Upper lobe of left lung (tissue), 4 donors: Measurements from ENCODE around the gene ZFHX3.

Source experiments
- POLR2A ChIP-seq, 4 donors: fragments of 450-650 bp; IDR thresholded peaks; one replicate each; pipeline ENCODE4 v1.5.1; 2016 to 2017; ENCODE audit warnings: antibody characterized with exemption in 4 of 4, mild to moderate bottlenecking in 2 of 4
- POLR2AphosphoS5 ChIP-seq, 2 donors: sonication (generic); formaldehyde crosslinking; IDR thresholded peaks; one replicate each; pipeline ENCODE4 v1.5.1; 2017; ENCODE audit warnings: antibody characterized with exemption in 2 of 2
- TF ChIP-seq, protein P1 (sequence below), 6 experiments: fragments of 450-650 bp in 4 of 6; fragments of 200-600 bp in 2 of 6; sonication (generic) in 2 of 6; IDR thresholded peaks; one replicate each; pipeline ENCODE4 v1.5.1; 2016 to 2019; ENCODE audit warnings: antibody characterized with exemption in 6 of 6

DNA sequence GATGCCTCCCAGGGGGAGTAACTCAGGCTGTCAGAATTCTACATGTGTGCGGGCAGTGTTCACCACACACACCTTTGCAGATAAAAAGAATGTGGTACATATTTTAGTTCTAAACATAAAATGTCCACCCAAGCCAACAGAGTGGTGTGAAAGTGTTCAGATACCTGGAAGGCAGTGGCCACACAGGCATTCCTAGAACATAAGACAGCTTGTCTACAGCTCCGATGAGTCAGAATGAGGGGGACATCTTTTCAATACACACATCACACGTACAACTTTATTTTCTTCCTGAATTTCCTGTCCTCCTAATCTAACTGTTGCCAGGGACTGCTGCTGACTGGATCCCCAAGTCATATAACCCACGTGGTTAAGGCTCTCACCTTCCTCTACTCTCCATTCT is 142.3 kb downstream of the ZFHX3 start:
- TF ChIP-seq, protein P1, sequence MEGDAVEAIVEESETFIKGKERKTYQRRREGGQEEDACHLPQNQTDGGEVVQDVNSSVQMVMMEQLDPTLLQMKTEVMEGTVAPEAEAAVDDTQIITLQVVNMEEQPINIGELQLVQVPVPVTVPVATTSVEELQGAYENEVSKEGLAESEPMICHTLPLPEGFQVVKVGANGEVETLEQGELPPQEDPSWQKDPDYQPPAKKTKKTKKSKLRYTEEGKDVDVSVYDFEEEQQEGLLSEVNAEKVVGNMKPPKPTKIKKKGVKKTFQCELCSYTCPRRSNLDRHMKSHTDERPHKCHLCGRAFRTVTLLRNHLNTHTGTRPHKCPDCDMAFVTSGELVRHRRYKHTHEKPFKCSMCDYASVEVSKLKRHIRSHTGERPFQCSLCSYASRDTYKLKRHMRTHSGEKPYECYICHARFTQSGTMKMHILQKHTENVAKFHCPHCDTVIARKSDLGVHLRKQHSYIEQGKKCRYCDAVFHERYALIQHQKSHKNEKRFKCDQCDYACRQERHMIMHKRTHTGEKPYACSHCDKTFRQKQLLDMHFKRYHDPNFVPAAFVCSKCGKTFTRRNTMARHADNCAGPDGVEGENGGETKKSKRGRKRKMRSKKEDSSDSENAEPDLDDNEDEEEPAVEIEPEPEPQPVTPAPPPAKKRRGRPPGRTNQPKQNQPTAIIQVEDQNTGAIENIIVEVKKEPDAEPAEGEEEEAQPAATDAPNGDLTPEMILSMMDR (IDR thresholded peaks at IDR 0.05), result no peak
- TF ChIP-seq POLR2A (IDR thresholded peaks at IDR 0.05) (no peak), POLR2AphosphoS5 (IDR thresholded peaks at IDR 0.05) (no peak)
